Urinary bladder (tissue), 4 donors: ENCODE measurements around the gene SPATS2. TPM values are rescaled to one million over a fixed set of nuclear protein-coding genes. Genes with fewer than 3 reads are reported as not detected.

Experiments used
- DNase-seq: peaks from one replicate; pipeline ENCODE4 v3.0.0-alpha.2; 2015; ENCODE audit errors: extremely low spot score
- H3K27ac ChIP-seq: one replicate; pipeline ENCODE4 v1.5.1; 2013; ENCODE audit warnings: low read depth, mild to moderate bottlenecking, moderate library complexity
- H3K36me3 ChIP-seq: one replicate; pipeline ENCODE4 v1.6.1; 2013; ENCODE audit warnings: mild to moderate bottlenecking, moderate library complexity; ENCODE audit not compliant: insufficient read depth
- H3K4me1 ChIP-seq: one replicate; pipeline ENCODE4 v1.6.1; 2013; ENCODE audit warnings: mild to moderate bottlenecking, moderate library complexity; ENCODE audit not compliant: insufficient read depth
- H3K4me3 ChIP-seq: one replicate; pipeline ENCODE4 v1.5.1; 2013; ENCODE audit warnings: low read depth, low read length
- WGBS: extraction: QIAGEN DNeasy Blood & Tissue Kit; methylation state at CpG from one replicate; pipeline ENCODE4 v1.1.7; 2013; 5-methylcytosine and 5-hydroxymethylcytosine counted together
- polyA plus RNA-seq: library from polyadenylated mRNA; stranded (reverse); fragments of 200-250 nt; gene quantifications from one replicate; pipeline ENCODE4 v1.2.3, GENCODE V29; 2013
- small RNA-seq: library from RNA; depleted of rRNA; stranded (forward); fragments of <200 nt; gene quantifications from one replicate; pipeline ENCODE3, GENCODE V24; 2014
- total RNA-seq: library from RNA; depleted of rRNA; stranded (reverse); fragments of >200 nt; gene quantifications from one replicate; pipeline ENCODE4 v1.2.3, GENCODE V29; 2014
- donor health status: healthy with polysubstance abuse.
- donor health status: healthy.

The SPATS2 gene
- total and polyA plus RNA-seq, 2 donors: 11.5 to 52.8 TPM

- Histone ChIP-seq H3K27ac (no peak overlapping the region), H3K4me3 (peak overlapping the region; percentile 69), H3K4me1 (peaks cover 2% of the 10 kb centered on the region), H3K36me3 (no peaks in the 10 kb centered on the region)
- 1% methylated on average over 19 of the region's 19 CpGs for WGBS
- no peak for DNase-seq
These were observed 201.3 kb downstream of the SPATS2 start for GRCh38 chr12:49568442-49569162.

Small RNAs within 50 kb of the gene (small RNA-seq; reads per million reads assigned to genes)
- gene AC125611.1: not detected

Other genes starting within 250 kb of the SPATS2 start
- gene TUBA1B, start 236.1 kb upstream of the SPATS2 start, total RNA-seq: 941 TPM
- 999 TPM for gene TUBA1B, start 236.1 kb upstream of the SPATS2 start, polyA plus RNA-seq
- gene TUBA1A, start 178.4 kb upstream of the SPATS2 start, total RNA-seq: 645 TPM
- 683 TPM for gene TUBA1A, start 178.4 kb upstream of the SPATS2 start, polyA plus RNA-seq
- 62.8 TPM for gene TUBA1C, start 102.4 kb upstream of the SPATS2 start, total RNA-seq
- gene TUBA1C, start 102.4 kb upstream of the SPATS2 start, polyA plus RNA-seq: 248 TPM
- 9.1 TPM for gene PRPH, start 72.3 kb upstream of the SPATS2 start, total RNA-seq
- gene PRPH, start 72.3 kb upstream of the SPATS2 start, polyA plus RNA-seq: 24.8 TPM
- gene TROAP, start 44.2 kb upstream of the SPATS2 start, total RNA-seq: 10.4 TPM
- 0.48 TPM for gene TROAP, start 44.2 kb upstream of the SPATS2 start, polyA plus RNA-seq
- not detected for gene C1QL4, start 30.3 kb upstream of the SPATS2 start, total RNA-seq
- gene C1QL4, start 30.3 kb upstream of the SPATS2 start, polyA plus RNA-seq: not detected
- 1.0 TPM for gene DNAJC22, start 20.6 kb upstream of the SPATS2 start, total RNA-seq
- gene DNAJC22, start 20.6 kb upstream of the SPATS2 start, polyA plus RNA-seq: 0.03 TPM
- gene KCNH3, start 171.6 kb downstream of the SPATS2 start, total RNA-seq: 0.58 TPM
- gene KCNH3, start 171.6 kb downstream of the SPATS2 start, polyA plus RNA-seq: 0.28 TPM
- 23.0 TPM for gene MCRS1, start 200.7 kb downstream of the SPATS2 start, total RNA-seq
- 48.3 TPM for gene MCRS1, start 200.7 kb downstream of the SPATS2 start, polyA plus RNA-seq
- 0.16 TPM for gene FAM186B, start 238.2 kb downstream of the SPATS2 start, total RNA-seq
- gene FAM186B, start 238.2 kb downstream of the SPATS2 start, polyA plus RNA-seq: 0.25 TPM